Lower leg skin (tissue), 3 donors: ENCODE results near the gene B3GALT5.

Experiments used
- CTCF ChIP-seq, 3 donors: fragments of 450-650 bp; IDR thresholded peaks; one replicate each; pipeline ENCODE4 v1.5.1; 2016; ENCODE audit warnings: antibody characterized with exemption in 3 of 3, mild to moderate bottlenecking in 3 of 3, moderate library complexity in 2 of 3
- POLR2A ChIP-seq, 2 donors: fragments of 450-650 bp; IDR thresholded peaks; one replicate each; pipeline ENCODE4 v1.6.1; 2016 to 2017; ENCODE audit warnings: antibody characterized with exemption in 2 of 2, mild to moderate bottlenecking in 1 of 2, moderate library complexity in 1 of 2

GRCh38 chr21:39634507-39634906, 21.8 kb downstream of the B3GALT5 start:
- TF ChIP-seq CTCF (IDR thresholded peaks at IDR 0.05) (no peak), POLR2A (IDR thresholded peaks at IDR 0.05) (no peak)
